GM21619 (cell line): Measurements from ENCODE around the gene KIF26B.

Source experiments
- ATAC-seq: cut with Tn5 transposase; IDR thresholded peaks from one replicate; pipeline ENCODE4 v1.9.1; 2021; ENCODE audit not compliant: unreplicated experiment

Gene KIF26B

DNA sequence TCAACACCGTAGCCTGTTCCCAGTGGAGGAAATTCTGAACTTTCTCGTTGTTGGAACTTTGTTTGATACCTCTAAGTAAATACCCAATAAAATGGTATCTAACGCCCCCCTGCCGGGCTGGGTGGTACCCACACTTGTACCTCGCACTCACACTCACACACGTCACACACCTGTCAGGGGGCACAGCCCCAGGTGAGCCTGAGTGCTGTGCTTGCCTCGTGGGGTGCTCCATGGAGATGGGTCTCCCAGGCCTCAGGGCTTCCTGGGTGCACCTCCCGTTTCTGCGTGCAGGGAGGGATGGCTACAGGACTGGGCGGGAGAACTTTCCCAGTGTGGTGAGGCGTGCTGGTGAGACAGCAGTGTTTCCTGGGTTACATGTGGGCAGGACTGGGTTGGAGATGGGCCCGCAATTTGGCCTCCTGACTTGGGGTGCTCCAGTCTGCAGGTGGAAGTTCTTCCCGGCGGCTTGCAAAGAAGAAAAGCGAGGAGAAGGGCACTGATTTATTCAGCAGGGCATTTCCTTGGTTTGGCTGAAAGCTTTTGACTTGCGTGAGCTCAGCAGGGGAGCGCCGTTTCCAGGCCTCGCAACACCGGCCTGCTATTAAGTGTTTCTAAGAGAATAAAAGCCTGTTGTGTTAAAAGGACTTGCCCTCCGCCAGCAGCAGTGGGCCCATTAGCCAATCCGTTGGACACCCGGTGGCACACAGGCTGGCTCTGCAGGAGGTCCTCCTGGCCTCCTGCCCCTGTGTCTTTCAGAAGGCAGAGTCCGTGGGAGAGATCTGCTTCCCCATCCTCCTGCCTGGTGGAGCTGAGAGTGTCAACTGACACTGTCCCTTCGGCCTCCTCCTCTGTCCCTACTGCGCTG is 79.7 kb downstream of the KIF26B start:
- ATAC-seq, result no peak

DNA sequence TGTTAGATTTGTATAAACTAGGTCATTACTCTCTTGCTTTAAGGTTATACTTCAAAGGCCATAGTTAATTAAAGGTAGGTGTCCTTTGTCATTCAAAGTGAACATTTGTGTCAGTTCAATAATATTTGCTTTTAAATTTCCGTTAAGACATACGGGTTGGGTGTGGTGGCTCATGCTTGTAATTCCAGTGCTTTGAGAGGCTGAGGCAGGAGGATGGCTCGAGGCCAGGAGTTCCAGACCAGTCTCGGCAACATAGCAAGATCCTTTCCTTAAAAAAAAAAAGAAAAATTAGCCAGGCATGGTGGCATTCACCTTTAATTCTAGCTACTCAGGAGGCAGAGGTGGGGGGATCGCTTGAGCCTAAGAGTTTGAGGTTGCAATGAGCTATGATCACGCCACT is 80.4 kb downstream of the KIF26B start:
- ATAC-seq, result no peak

DNA sequence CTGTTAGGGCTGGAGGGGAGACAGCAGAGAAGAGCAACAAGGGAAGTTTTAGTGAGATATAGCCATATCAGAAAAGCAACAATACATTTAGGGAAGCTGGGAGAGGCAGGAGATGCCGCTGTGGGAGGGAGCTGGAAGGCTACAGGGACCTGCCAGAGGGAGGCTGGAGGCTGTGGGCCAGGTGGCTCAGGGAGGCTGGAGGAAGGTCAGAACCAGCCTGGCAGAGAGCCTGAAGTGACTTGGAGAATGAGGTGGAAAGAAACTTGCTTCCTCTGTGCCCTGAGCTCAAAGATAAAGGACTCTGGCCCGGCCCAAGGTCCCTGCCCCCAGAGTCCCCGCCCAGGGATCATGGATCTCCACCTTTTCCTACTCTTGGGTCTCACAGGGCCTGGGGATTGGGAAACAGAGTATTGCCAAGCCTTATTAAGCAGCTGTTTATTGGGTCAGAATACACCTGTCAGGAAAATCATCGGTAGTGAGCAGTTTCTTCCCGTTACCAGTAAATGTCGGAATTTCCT is 85.9 kb downstream of the KIF26B start:
- ATAC-seq, result no peak

DNA sequence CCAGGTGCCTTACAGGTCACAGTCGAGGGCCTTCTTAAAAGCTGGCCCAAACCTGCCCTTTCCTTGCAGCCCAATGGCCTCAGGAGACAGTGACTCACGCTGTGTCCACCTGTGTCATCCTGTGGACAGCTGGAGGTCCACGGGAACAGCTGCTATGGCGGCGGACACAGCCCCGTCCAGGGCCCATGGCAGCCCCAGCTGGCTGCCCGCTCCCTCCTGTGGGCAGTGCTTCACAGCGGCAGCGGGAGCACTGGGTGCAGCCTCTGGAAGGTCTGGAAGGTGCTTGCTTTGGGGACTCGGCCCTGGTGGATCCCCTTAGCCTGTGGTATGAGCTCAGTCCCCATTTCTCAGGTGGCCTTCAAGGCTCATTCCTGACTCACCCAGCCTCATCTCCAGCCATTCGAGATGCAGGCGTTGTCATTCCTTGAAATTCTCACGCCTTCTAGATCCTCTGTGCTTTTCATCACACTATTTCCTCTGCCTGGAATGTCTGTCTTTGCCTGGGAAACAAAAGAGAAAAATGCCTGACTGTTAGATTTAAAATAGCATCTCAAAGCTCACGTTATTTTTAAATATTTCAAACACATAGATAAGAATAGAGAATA is 86.8 kb downstream of the KIF26B start:
- ATAC-seq, result no peak

GRCh38 chr1:245242989-245243388 is 88.2 kb downstream of the KIF26B start:
- ATAC-seq, result no peak

GRCh38 chr1:245245021-245245667 is 90.4 kb downstream of the KIF26B start:
- ATAC-seq, result no peak

DNA sequence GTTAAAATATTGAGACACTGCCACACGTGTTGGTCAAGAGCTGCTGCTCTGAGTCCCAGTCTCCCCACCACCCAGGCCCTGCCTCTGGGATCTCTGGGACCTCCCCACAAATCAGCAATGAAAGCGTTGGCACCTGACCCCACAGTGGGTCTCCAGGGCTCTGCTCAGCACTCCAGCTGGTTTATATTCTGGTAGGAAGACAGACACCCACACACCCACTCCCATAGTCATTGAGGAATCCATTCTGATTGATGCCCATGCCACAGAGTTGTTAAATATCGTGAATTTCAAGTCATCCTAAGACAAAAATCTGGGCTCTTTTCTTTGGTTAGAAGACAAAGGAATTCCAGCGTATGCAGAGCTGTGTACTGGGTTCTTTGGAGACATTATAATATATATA is 91.6 kb downstream of the KIF26B start:
- no peak for ATAC-seq

DNA sequence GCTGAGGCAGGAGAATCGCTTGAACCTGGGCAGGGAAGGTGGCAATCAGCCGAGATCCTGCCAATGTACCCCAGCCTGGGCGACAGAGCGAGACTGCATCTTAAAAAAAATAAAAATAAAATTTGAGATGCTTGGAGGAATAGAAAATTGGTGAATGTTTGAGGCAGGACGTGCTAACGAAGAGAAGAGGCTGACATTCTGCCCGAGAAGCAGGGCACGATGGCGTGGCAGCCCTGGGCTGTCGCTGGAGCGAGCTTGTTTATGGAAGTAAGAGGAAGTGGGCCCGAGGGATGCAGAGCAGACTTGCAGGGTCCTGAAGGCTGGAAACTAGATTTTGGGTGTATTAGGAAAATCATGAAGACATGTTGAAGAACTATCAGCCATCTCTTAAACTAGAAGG is 92.6 kb downstream of the KIF26B start:
- ATAC-seq, result no peak

DNA sequence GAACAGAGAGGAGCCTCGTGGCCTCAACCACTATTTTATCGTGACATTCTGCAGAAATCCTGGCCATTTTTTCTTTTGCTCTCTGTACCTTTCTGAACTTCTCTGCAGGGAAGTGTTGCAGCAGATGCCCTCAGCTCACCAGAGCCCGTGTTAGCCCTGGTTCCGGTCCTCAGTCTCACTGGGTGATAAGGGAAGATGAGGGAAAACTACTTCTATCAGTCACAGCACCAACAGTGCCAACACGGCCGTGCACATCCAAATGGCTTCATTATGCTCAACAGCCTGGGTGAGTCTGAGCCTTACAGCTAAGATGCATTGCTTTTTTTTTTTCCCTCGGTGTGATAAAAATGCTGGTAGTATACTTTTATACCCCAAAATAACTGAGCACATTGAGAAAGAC is 93.0 kb downstream of the KIF26B start:
- no peak for ATAC-seq

- no peak for ATAC-seq
Measured at GRCh38 chr1:245248231-245248731, 93.5 kb downstream of the KIF26B start.

DNA sequence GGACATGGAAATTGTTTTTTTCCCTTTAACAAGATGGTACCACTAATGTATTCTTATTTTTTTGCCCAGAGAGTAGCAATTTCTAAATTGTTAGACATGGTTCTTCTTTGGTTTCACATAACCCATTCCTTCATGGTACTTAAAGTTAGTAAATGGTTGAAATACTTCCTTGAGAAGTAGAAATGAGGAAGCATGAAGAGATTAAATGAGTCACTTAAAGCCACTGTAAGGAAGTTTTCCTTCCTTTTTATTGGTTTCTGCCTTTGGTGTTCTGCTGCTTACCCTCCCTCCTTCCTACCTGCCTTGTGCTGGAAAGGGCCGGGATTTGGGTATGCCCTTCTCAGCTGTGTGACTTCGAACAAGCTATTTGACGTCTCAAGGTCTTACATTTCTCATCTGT is 101.0 kb downstream of the KIF26B start:
- ATAC-seq, result no peak

DNA sequence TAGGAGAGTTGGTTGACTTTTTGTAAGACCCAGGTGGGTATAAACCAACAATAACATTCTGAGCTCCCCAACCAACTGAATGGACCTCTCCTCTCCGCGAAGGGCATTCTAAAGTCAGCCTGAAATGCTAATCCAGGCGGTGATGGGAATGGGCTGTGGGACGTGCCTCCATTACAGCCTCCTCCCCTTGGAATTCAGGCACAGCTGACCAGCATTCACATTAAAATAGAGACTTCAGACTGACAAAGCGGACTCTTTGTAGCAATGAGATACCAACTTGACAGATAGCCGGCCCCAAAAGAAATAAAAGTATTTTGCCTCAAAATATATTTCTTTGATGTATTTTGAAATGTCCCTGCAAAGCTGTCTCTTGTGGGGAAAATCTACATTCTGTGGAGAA is 101.7 kb downstream of the KIF26B start:
- ATAC-seq, result no peak

DNA sequence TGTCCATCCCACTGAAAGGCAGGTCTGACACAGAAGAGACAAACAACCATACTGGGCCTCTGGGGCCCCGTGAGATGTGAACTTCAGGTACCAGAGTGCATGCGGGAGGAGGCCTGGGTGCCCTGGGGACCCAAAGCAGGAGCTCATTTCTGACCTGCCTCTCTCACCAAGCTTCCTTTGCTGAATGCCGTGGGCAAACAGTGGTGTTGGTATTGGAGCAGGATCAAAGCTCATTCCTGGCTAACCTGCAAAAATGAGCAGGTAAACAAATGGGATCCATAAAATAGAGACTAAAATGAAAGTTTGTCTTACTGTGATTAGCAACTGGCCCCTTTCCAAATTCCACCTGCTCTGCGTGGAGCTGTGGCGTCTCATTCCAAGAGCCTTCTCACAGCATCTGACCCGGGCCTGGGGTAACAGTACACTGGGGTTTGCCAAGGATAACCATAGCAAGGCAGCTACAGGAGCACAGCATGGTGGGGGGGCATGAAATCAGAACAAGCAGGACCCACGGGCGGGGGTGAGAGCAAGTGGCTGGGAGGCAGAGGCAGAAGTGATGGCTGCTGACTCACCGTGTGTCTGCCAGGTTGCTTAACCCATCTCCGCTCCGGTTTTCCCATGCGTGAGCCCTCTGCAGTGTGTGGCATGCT is 103.6 kb downstream of the KIF26B start:
- ATAC-seq, result no peak

DNA sequence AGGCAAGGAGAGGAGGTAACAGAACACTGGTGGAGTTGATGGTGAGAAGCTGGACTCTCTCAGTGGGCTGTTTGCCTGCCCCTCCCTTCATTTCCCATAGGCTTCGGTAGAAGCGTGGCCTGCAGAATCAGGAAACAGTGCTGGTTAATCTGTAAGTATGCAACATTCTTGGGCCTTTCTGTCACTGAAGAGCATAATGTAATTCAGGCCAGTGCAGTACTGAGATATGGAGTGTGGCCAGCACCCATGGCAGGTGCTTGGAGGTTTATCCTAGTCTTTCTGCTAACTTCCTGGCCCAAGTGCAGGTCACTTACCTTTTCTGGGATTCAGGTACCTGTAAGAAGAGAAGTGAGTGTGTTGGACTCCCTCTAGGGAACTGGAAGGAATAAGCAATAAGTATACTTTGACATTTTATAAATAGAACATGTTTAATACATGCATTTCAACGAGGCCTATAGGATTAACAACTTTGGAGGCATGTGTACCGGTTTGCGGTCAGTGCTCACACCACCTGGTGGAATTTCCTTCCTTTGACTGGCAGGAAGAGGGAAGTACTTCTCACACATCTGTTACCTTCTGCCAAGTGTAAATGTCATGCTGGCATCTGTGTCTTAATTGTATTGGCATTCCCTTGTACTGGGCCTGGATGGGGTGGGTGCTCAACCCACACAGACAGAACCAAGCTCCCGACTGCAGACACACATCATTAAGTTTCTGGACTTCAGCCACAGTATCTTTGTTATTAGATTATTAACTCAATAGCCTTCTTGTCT is 105.5 kb downstream of the KIF26B start:
- no peak for ATAC-seq

DNA sequence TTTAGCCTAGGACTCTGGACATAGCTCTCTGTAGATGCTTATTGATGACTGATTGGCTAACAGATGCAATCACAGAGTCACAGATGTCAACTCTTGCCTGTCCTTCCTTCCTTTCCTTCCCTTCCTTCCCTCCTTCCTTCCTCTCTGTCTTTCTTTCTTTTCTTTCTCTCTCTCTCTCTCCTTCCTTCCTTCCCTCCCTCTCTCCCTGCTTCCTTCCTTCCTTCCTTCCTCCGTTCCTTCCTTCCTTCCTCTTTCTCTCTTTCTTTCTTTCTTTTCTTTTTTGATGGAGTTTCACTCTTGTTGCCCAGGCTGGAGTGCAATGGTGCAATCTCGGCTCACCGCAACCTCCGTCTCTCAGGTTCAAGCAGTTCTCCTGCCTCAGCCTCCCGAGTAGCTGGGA is 106.1 kb downstream of the KIF26B start:
- no peak for ATAC-seq

DNA sequence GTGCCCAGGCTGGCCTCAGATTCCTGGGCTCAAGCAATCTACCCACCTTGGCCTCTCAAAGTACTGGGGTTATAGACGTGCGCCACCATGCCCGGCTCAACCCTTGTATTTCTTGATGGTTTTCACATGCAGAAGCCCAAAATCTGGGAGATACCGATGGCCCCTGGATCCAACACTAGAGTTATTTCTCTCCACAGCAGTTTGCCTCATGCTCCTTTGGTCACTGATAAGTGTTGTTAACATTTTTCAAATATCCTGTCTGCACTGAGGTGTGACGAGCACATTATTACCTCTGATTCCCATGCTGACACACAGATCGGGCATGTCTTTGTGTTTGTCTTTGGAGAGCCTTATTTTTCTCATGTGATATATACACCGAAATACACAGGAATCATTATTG is 107.0 kb downstream of the KIF26B start:
- ATAC-seq, result no peak

DNA sequence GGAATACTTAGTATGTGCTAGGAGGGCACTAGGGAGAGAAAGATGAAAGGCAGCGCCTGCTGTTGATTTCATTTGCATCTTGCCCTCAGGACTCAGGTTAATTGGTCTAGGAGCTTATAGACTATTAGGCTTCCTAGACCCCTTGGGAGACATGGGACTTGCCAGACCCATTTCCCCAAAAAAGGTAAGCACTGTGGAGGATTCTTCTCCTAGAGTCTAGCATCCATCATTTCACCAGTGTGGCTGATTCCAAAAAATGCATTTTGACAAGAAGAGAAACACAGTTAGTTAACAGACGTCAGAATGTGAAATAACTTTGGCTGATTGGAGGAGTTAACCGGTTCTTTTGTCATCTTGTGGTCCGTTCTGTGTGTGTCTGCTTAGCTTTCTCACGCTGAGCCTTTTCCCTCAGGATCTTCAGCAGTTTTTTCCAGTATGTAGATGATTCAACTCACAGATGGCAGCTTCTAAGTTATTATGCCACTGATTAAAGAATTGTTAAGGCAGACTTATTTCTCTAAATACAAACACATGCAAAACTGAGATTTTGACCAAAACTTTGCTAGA is 108.8 kb downstream of the KIF26B start:
- no peak for ATAC-seq

DNA sequence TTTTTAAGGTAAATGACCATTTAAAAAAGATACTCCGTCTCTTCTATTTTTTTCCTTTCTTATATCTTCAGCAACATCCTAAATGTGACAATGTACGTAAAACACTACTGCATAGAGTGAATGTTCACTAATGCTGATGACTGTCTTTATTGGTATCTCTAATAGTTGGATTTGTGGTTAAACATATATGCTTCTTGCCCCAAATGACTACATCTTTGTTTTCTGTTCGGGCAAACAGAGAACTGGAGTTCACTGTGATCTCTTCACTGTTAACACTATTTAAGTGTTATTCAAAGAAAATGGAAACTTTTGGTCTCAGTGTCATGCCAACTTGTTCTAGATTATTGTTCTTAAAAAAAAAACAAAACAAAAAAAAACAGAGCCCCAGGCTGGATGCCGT is 109.4 kb downstream of the KIF26B start:
- ATAC-seq, result no peak

- no peak for ATAC-seq
Measured at GRCh38 chr1:245266105-245266504, 111.3 kb downstream of the KIF26B start.

- ATAC-seq, result no peak
Measured at GRCh38 chr1:245270063-245270462, 115.3 kb downstream of the KIF26B start.
